ENCODE results near the gene NUP214.

NUP214 gene

GRCh38 chr9:131277287-131277909 is 152.0 kb downstream of the NUP214 start:
- no peak for DNase-seq (ENCODE audit: low read depth)

DNA sequence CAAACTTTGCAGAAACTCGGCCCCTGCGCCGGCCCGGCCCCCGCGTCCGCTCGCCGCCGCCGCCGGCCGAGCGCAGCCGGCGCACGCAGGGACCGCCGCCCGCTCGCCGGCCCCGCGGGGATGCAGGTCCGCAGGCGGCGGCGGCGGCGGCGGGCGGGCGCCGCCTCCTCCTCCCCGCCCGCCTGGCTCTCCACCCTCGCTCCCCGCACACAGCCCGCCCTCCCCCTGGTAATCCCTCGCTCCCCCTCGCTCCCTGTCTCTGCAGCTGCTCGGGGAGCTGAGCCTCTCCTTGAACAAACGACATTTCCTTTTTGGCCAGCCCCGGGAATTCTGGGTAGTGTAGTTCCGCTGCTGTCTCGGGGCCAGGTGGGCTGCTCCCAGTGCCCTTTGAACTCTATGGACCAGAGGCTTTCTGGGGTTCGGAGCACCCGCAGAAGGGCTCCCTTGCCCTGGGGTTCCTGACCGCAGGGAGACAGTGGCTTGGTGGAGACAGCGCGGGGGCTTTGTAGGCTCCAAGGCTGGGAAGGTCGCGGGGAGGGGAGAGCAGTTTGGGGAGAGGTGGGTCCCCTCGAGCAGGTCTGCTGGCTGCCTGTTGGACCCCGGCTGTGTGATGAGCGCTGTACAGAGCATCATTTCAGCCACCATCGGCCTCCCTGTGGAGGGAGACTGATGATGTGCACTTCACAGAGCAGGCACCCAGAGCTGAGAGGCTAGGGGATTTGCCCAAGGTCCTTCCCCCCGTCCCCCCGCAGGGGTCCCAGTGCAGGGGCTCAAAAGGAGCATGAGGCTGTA is 152.7 kb downstream of the NUP214 start:
- no peak for DNase-seq (ENCODE audit: low read depth)

DNA sequence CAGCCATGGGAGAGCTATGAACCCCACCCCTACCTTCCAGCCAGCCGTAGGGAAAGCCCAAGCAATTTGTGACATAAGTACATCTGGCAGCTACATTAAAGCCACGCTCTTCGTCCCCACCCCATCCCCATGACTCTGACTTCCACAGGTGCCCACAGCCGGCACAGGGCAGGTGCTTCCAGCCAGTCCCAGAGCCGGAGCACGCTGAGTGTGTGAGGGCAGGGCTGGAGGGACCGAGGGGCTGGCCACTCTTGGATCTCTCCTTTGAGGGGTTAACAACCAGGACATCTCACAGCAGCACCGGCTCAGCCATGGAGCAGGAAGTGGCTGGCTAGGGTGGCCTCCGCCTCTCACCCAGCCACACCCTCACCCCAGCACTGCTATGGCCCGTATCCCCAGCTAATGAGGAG is 153.3 kb downstream of the NUP214 start:
- DNase-seq (ENCODE audit: low read depth): no peak

DNA sequence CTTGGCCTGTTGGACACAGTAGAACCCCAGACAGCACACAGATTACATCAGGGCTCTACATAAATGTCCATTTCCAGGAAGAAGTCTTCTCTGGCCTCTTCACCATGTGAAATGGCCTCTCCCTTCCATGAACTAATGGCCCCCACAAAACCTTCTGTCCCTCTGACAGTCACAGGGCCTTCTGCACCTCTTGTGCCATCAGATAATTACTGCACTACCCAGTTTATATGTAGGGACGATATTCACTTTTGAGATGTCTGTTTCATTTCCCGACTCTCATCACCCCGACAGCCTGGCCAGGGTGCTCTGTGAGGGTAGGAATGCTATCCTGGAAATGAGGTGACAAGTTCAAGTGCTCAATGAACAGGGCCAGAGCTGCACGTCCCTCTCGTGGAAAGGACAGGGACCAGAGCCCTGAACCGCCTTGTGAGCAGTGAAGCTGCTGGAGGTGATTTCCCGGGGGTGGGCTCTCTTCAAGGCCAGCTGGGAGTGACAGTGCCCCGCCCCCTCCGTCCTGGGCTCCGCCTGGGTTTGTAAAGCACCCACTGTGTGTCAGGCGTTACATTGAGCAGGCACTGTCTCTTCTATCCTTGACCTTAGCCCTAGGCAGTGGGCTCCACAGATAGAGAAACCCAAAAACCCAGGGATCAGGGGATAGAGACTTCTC is 153.9 kb downstream of the NUP214 start:
- DNase-seq (ENCODE audit: low read depth): no peak

DNA sequence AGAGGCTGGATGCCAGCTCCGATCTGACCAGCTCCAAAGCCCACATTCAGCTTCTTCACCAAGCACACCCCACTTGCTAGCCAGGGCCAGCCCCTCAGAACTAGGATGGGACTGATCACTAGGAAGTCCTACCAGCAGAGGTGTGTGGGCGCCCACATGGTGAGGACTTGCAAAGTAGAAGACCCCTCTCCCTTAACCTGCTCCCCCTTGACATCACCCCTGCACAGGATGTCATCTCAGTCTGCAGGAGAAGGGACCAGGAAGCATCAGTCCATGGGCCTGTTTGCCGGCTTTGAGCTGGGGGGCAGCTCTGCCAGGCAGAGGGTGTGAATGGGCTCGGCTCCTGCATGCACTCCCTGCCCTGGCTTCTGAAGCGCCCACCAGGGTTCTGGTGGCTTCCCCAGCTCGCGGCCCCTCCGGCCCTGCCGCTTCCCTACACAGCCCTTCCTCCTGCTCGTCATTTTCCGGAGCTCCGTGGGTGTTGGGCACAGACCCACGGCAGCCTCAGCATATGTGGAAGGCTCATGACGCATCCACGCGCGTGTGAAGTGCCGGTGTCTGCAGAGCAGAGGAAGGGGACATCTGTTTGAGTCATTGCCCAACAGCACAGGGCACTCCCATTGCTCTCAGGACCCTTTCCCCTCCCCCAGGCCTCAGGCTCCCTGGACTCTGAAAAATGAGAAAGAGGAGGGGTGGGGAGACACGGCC is 154.6 kb downstream of the NUP214 start:
- DNase-seq (ENCODE audit: low read depth): no peak

- no peak for DNase-seq (ENCODE audit: low read depth)
These were observed 155.3 kb downstream of the NUP214 start for GRCh38 chr9:131280660-131281059.

DNA sequence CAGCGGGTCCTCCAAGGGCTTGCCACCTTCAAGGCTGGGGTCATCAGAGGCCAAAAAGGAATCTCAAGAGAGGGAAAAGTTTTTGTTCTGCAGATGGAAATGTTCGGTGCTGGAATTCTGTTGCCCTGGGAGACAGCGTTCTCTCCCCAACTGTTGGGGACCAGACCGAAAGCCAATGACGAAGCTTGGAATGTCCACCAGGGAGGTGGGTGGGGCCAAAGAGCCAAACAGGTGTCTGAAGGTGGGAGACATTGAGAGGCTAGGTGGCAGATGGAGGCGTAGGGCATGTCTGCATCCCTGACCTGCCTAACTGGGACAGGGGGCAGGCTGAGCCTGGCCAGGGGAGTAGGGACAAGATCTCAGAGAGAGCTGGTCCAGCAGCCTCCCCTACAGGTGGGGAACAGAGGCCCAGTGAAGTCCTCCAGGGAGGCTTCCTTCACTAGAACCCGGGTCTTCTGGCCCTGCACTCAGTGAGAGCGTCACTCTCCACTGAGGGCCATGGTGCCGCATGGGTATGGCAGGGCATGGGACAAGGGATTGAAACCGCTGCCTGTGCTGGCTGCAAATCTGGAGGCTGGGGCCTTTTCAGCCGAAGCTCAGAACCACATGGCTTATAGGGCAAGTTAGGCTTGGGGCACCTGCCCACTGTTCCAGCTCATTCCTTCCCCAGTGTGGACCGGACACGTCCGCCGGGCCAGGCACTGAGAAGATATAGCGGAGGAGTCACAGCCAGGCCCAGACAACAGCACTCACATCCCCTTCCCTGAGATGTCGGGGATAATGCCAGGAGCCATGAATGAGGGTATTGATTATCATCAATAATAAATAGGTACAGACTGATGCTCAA is 156.0 kb downstream of the NUP214 start:
- no peak for DNase-seq (ENCODE audit: low read depth)

- DNase-seq (ENCODE audit: low read depth): no peak
These were observed 156.8 kb downstream of the NUP214 start for GRCh38 chr9:131282175-131282574.

- no peak for DNase-seq (ENCODE audit: low read depth)
These were observed 157.5 kb downstream of the NUP214 start for GRCh38 chr9:131282688-131283422.
